ENCODE measurements around the gene INO80E.

GRCh38 chr16:29972992-29973383 is 23.1 kb upstream of the INO80E start:
- TF ChIP-seq CBX5 (IDR thresholded peaks at IDR 0.05; ENCODE audit: low read depth, low read length): no peak
- TF ChIP-seq NRF1 (IDR thresholded peaks at IDR 0.05; ENCODE audit: low read depth, low read length): no peak
- TF ChIP-seq POLR2A (IDR thresholded peaks at IDR 0.05; ENCODE audit: control extremely low read depth in 1 of 2, low read depth in 2 of 2, low read length in 2 of 2): no peak
- TF ChIP-seq SP2 (IDR thresholded peaks at IDR 0.05; ENCODE audit: low read length): no peak
- no peak for TF ChIP-seq ZNF274 (IDR thresholded peaks at IDR 0.05; ENCODE audit: borderline replicate concordance, extremely low read depth, low read length)
- TF ChIP-seq, protein P1, sequence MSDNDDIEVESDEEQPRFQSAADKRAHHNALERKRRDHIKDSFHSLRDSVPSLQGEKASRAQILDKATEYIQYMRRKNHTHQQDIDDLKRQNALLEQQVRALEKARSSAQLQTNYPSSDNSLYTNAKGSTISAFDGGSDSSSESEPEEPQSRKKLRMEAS (IDR thresholded peaks at IDR 0.05): no peak
- no peak for TF ChIP-seq BCL11A (IDR thresholded peaks at IDR 0.05; ENCODE audit: low read depth in 2 of 2, low read length in 2 of 2)
- TF ChIP-seq, protein P2, sequence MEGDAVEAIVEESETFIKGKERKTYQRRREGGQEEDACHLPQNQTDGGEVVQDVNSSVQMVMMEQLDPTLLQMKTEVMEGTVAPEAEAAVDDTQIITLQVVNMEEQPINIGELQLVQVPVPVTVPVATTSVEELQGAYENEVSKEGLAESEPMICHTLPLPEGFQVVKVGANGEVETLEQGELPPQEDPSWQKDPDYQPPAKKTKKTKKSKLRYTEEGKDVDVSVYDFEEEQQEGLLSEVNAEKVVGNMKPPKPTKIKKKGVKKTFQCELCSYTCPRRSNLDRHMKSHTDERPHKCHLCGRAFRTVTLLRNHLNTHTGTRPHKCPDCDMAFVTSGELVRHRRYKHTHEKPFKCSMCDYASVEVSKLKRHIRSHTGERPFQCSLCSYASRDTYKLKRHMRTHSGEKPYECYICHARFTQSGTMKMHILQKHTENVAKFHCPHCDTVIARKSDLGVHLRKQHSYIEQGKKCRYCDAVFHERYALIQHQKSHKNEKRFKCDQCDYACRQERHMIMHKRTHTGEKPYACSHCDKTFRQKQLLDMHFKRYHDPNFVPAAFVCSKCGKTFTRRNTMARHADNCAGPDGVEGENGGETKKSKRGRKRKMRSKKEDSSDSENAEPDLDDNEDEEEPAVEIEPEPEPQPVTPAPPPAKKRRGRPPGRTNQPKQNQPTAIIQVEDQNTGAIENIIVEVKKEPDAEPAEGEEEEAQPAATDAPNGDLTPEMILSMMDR (IDR thresholded peaks at IDR 0.05; ENCODE audit: control extremely low read depth in 1 of 3, insufficient read depth in 1 of 3, low read depth in 1 of 3, low read length in 3 of 3): no peak
- TF ChIP-seq, protein P3, sequence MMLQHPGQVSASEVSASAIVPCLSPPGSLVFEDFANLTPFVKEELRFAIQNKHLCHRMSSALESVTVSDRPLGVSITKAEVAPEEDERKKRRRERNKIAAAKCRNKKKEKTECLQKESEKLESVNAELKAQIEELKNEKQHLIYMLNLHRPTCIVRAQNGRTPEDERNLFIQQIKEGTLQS (IDR thresholded peaks at IDR 0.05; ENCODE audit: insufficient read depth, low read depth, low read length): no peak
- TF ChIP-seq GABPA (IDR thresholded peaks at IDR 0.05; ENCODE audit: borderline replicate concordance, insufficient read depth, low read length): no peak
- TF ChIP-seq POLR2AphosphoS5 (IDR thresholded peaks at IDR 0.05; ENCODE audit: low read depth, low read length): no peak
- no peak for TF ChIP-seq MAFK (IDR thresholded peaks at IDR 0.05; ENCODE audit: low read depth, low read length)
- no peak for TF ChIP-seq EZH2 (IDR thresholded peaks at IDR 0.05; ENCODE audit: low read depth, low read length, severe bottlenecking)
- TF ChIP-seq SRF (IDR thresholded peaks at IDR 0.05; ENCODE audit: low read depth, low read length): no peak
